Measurements from ENCODE around the gene COL18A1. TPM values are rescaled to one million over a fixed set of nuclear protein-coding genes. Genes with fewer than 3 reads are reported as not detected.

COL18A1 gene
- total and polyA plus RNA-seq, 9 of the 15 experiments (the other 6 are each of a cell fraction or from before 2014, with no cell fraction given) = 0.14 to 16.4 (median 2.0) TPM

GRCh38 chr21:45453308-45453950 is 48.5 kb downstream of the COL18A1 start:
- peaks cover 13% of the 10 kb centered on the region for H3K9me3 ChIP-seq (replicated peaks; ENCODE audit: control insufficient read depth, insufficient read depth, low read depth, low read length)
- FAIRE-seq = no peak
- H3K4me1 ChIP-seq (replicated peaks in 1 of 2; ENCODE audit: control insufficient read depth in 2 of 2, insufficient read depth in 2 of 2, low read length in 2 of 2) = peaks cover 0 to 70% of the 10 kb centered on the region in 2 experiments; a peak in 1 of 5 replicates
- H3K27me3 ChIP-seq (ENCODE audit: control insufficient read depth in 2 of 2, insufficient read depth in 2 of 2, low read length in 2 of 2) = peaks cover 0 to 1% of the 10 kb centered on the region in 2 experiments; a peak in 2 of 5 replicates
- H3K36me3 ChIP-seq (ENCODE audit: control insufficient read depth, insufficient read depth, low read length) = no peaks in the 10 kb centered on the region
- H4K20me1 ChIP-seq (replicated peaks; ENCODE audit: control insufficient read depth, insufficient read depth, low read length) = peaks cover 28% of the 10 kb centered on the region; the same call in 1 of the 2 replicates
- intact Hi-C loops (cut with micrococcal nuclease) = no loop called here
- DNase-seq (ENCODE audit: extremely low read depth in 1 of 4, low spot score in 3 of 4) = no peak
- no peak overlapping the region for H2AFZ ChIP-seq (ENCODE audit: low read depth, low read length)
- ChIA-PET POLR2A (no interaction called here), CTCF (ENCODE audit: low intra/inter-chr PET ratio) (interaction anchor here (0.7 kb wide), 1 partner anchor 47 kb away, joined by 3 read pairs; no protein-coding TSS in a partner anchor)
- in situ Hi-C loops (cut with MboI) = no loop called here
- no peak overlapping the region for H3K4me2 ChIP-seq (ENCODE audit: insufficient read depth, low read length)
- H3K9ac ChIP-seq (ENCODE audit: insufficient read depth in 1 of 2, low read depth in 2 of 2, low read length in 2 of 2) = no peak overlapping the region
- no peaks in the 10 kb centered on the region for H3K79me2 ChIP-seq (ENCODE audit: control insufficient read depth, insufficient read depth, low read length)
- 75% methylated on average over 13 of the region's 13 CpGs for WGBS (ENCODE audit: insufficient coverage, low coverage, missing lambda C conversion rate)
- no peak for ATAC-seq
- no peak overlapping the region for H3K4me3 ChIP-seq
- H3K27ac ChIP-seq (ENCODE audit: extremely low read depth, low read depth, low read length) = no peak overlapping the region
- BruUV-seq (replicated peaks) = no TSS peak
- H3K9me1 ChIP-seq (ENCODE audit: control insufficient read depth, insufficient read depth, low read length) = no peaks in the 10 kb centered on the region
- TF ChIP-seq ZBTB8A (IDR thresholded peaks at IDR 0.05; ENCODE audit: partially characterized antibody) (no peak), E2F6 (IDR thresholded peaks at IDR 0.05; ENCODE audit: borderline replicate concordance in 1 of 2, extremely low read depth in 1 of 2, insufficient read depth in 1 of 2, insufficient read length in 1 of 2, low read depth in 1 of 2, low read length in 1 of 2, poor library complexity in 1 of 2, severe bottlenecking in 1 of 2) (no peak), CHD1 (IDR thresholded peaks at IDR 0.05; ENCODE audit: low read length) (no peak), BDP1 (IDR thresholded peaks at IDR 0.05; ENCODE audit: insufficient read depth, insufficient read length) (no peak), ADNP (tag; IDR thresholded peaks at IDR 0.05) (no peak), SAP30 (IDR thresholded peaks at IDR 0.05; ENCODE audit: borderline replicate concordance, insufficient read depth, low read depth, low read length, poor library complexity, severe bottlenecking) (no peak), MEF2D (tag; conservative IDR thresholded peaks at IDR 0.05; ENCODE audit: low read depth) (no peak), ZNF274 (IDR thresholded peaks at IDR 0.05; ENCODE audit: borderline replicate concordance, low read depth, low read length) (no peak), TRIM28 (IDR thresholded peaks at IDR 0.05) (no peak), ZNF639 (CRISPR knock-in tag; conservative IDR thresholded peaks at IDR 0.05 in 1 of 2, IDR thresholded peaks at IDR 0.05 in 1 of 2) (no peak), ZNF561 (CRISPR knock-in tag; conservative IDR thresholded peaks at IDR 0.05) (no peak), EHMT2 (IDR thresholded peaks at IDR 0.05) (no peak), FOXJ3 (CRISPR knock-in tag; IDR thresholded peaks at IDR 0.05) (no peak), ZNF431 (CRISPR knock-in tag; IDR thresholded peaks at IDR 0.05) (no peak), MXD1 (CRISPR knock-in tag; IDR thresholded peaks at IDR 0.05; ENCODE audit: borderline replicate concordance, poor library complexity, severe bottlenecking) (no peak)
